IMR-90 (cell line): ENCODE measurements around the gene FAM3D. TPM values are rescaled to one million over a fixed set of nuclear protein-coding genes. Genes with fewer than 3 reads are reported as not detected.

Experiments
- ATAC-seq: fragments of 200-7000 bp; cut with Tn5 transposase; 2 replicates; pipeline ENCODE4 v1.9.1; 2020; ENCODE audit warnings: low read depth, mild to moderate bottlenecking, moderate library complexity
- BruUV-seq: library from RNA; stranded (reverse); fragments of 400-500 nt; replicated peaks from 2 replicates; lab custom pipeline; 2021; lab: Mats Ljungman, UMichigan
- CTCF ChIA-PET: fragments of 300-600 bp; formaldehyde crosslinking; extraction: SDS; loops from one replicate; lab custom pipeline; 2021; ENCODE audit warnings: antibody characterized with exemption; lab: Yijun Ruan, JAX
- POLR2A ChIA-PET: fragments of 300-600 bp; sonication (Branson Sonifier 250); formaldehyde crosslinking; loops from one replicate; lab custom pipeline; 2022; ENCODE audit warnings: antibody characterized with exemption; ENCODE audit not compliant: unreplicated experiment; lab: Charles Lee
- DNase-seq: peaks from one replicate; pipeline ENCODE4 v3.0.0; 2013
- H2AFZ ChIP-seq: replicated peaks from 2 replicates; pipeline ENCODE3; 2013; ENCODE audit warnings: low read length, mild to moderate bottlenecking; ENCODE audit not compliant: poor library complexity
- H2AK5ac ChIP-seq: 2 replicates; pipeline ENCODE4 v1.6.1; 2013; ENCODE audit warnings: low read depth, low read length, inconsistent platforms
- H2AK9ac ChIP-seq: replicated peaks from 2 replicates; pipeline ENCODE3; 2013; ENCODE audit warnings: mild to moderate bottlenecking, low read depth, low read length, moderate library complexity; ENCODE audit not compliant: poor library complexity
- H2BK120ac ChIP-seq: 2 replicates; pipeline ENCODE4 v1.6.1; 2013; ENCODE audit warnings: low read depth, low read length, inconsistent platforms
- H2BK15ac ChIP-seq: 3 replicates; pipeline ENCODE4 v1.6.1; 2013; ENCODE audit warnings: low read depth, low read length, inconsistent platforms
- H2BK20ac ChIP-seq: 2 replicates; pipeline ENCODE4 v1.6.1; 2013; ENCODE audit warnings: low read depth, mild to moderate bottlenecking, inconsistent platforms, low read length, moderate library complexity
- H2BK5ac ChIP-seq: 2 replicates; pipeline ENCODE4 v1.6.1; 2013; ENCODE audit warnings: mild to moderate bottlenecking, low read depth, low read length, inconsistent platforms; ENCODE audit not compliant: poor library complexity, severe bottlenecking
- H3K14ac ChIP-seq: replicated peaks from 2 replicates; pipeline ENCODE4 v1.6.1; 2013; ENCODE audit warnings: low read depth, low read length, inconsistent platforms
- H3K18ac ChIP-seq: 2 replicates; pipeline ENCODE4 v1.6.1; 2013; ENCODE audit warnings: low read depth, low read length, control low read depth
- H3K23ac ChIP-seq: 2 replicates; pipeline ENCODE4 v1.6.1; 2013; ENCODE audit warnings: low read depth, low read length, inconsistent platforms
- H3K27ac ChIP-seq: 2 replicates; pipeline ENCODE4 v1.5.1; 2013; ENCODE audit warnings: mild to moderate bottlenecking, control low read depth, low read length; ENCODE audit not compliant: insufficient read depth
- H3K27me3 ChIP-seq: 2 replicates; pipeline ENCODE4 v1.6.1; 2013; ENCODE audit warnings: low read length; ENCODE audit not compliant: control insufficient read depth, insufficient read depth
- H3K36me3 ChIP-seq: 2 replicates; pipeline ENCODE4 v1.6.1; 2013; ENCODE audit warnings: low read length, mixed read lengths; ENCODE audit not compliant: control insufficient read depth, insufficient read depth
- H3K4ac ChIP-seq: 2 replicates; pipeline ENCODE4 v1.6.1; 2013; ENCODE audit warnings: low read depth, low read length, inconsistent platforms
- H3K4me1 ChIP-seq: 2 replicates; pipeline ENCODE4 v1.6.1; 2013; ENCODE audit warnings: low read length, mixed read lengths; ENCODE audit not compliant: control insufficient read depth, insufficient read depth
- H3K4me2 ChIP-seq: 2 replicates; pipeline ENCODE4 v1.6.1; 2013; ENCODE audit warnings: low read depth, mild to moderate bottlenecking, control low read depth, low read length, moderate library complexity
- H3K4me3 ChIP-seq: 2 replicates; pipeline ENCODE4 v1.5.1; 2013; ENCODE audit warnings: low read depth, mild to moderate bottlenecking, control low read depth, low read length, moderate library complexity; ENCODE audit not compliant: insufficient read depth
- H3K56ac ChIP-seq: 2 replicates; pipeline ENCODE4 v1.6.1; 2013; ENCODE audit warnings: low read length, inconsistent platforms; ENCODE audit not compliant: insufficient read depth; ENCODE audit errors: extremely low read depth
- H3K79me1 ChIP-seq, 2 experiments: 2 replicates each; pipeline ENCODE4 v1.6.1; 2013; ENCODE audit warnings: low read length in 2 of 2, inconsistent platforms in 1 of 2, low read depth in 1 of 2
- H3K9ac ChIP-seq: 2 replicates; pipeline ENCODE4 v1.6.1; 2013; ENCODE audit warnings: low read depth, low read length, control low read depth
- H3K9me1 ChIP-seq: 2 replicates; pipeline ENCODE4 v1.6.1; 2013; ENCODE audit warnings: low read length, inconsistent platforms; ENCODE audit not compliant: insufficient read depth
- H3K9me3 ChIP-seq: 2 replicates; pipeline ENCODE4 v1.6.1; 2013; ENCODE audit warnings: low read length; ENCODE audit not compliant: control insufficient read depth, insufficient read depth
- H4K20me1 ChIP-seq: 2 replicates; pipeline ENCODE4 v1.6.1; 2013; ENCODE audit warnings: low read length, inconsistent platforms; ENCODE audit not compliant: insufficient read depth
- H4K5ac ChIP-seq: 2 replicates; pipeline ENCODE4 v1.6.1; 2013; ENCODE audit warnings: mild to moderate bottlenecking, low read depth, low read length, control low read depth
- H4K8ac ChIP-seq, 2 experiments: 2 replicates each; pipeline ENCODE4 v1.6.1; 2013; ENCODE audit warnings: low read depth in 2 of 2, low read length in 2 of 2, control low read depth in 1 of 2, inconsistent platforms in 1 of 2
- H4K91ac ChIP-seq: 2 replicates; pipeline ENCODE4 v1.6.1; 2013; ENCODE audit warnings: low read depth, low read length, inconsistent platforms; ENCODE audit not compliant: insufficient read depth
- BHLHE40 ChIP-seq: fragments of 150-350 bp; IDR thresholded peaks from 2 replicates; pipeline ENCODE4 v1.6.1; 2016; ENCODE audit warnings: mild to moderate bottlenecking, low read depth, low read length
- CEBPB ChIP-seq: IDR thresholded peaks from 2 replicates; pipeline ENCODE4 v1.6.1; 2012; ENCODE audit warnings: low read depth, low read length, improper control_type of control experiment
- FOS ChIP-seq: fragments of 150-350 bp; IDR thresholded peaks from 2 replicates; pipeline ENCODE4 v1.6.1; 2016; ENCODE audit warnings: low read depth, low read length
- MAFK ChIP-seq: IDR thresholded peaks from 2 replicates; pipeline ENCODE4 v1.6.1; 2012; ENCODE audit warnings: low read depth, low read length, improper control_type of control experiment
- MXI1 ChIP-seq: IDR thresholded peaks from 2 replicates; pipeline ENCODE4 v1.6.1; 2012; ENCODE audit warnings: low read depth, mild to moderate bottlenecking, low read length, moderate library complexity, borderline replicate concordance
- NFE2L2 ChIP-seq: fragments of 150-350 bp; IDR thresholded peaks from 2 replicates; pipeline ENCODE4 v1.6.1; 2016; ENCODE audit warnings: low read depth, mild to moderate bottlenecking, low read length
- POLR2A ChIP-seq: IDR thresholded peaks from 2 replicates; pipeline ENCODE4 v1.6.1; 2012; ENCODE audit warnings: mild to moderate bottlenecking, low read depth, low read length
- RAD21 ChIP-seq: IDR thresholded peaks from 2 replicates; pipeline ENCODE4 v1.6.1; 2012; ENCODE audit warnings: low read length, improper control_type of control experiment
- RFX5 ChIP-seq: IDR thresholded peaks from 2 replicates; pipeline ENCODE4 v1.8.0; 2012; ENCODE audit warnings: low read depth, mild to moderate bottlenecking, low read length, moderate library complexity
- WGBS, 2 experiments: methylation state at CpG; one replicate each; pipeline versions ENCODE4 v1.1.5 to v1.1.7; 2013; ENCODE audit warnings: missing lambda C conversion rate in 2 of 2; ENCODE audit not compliant: insufficient read length in 1 of 2; ENCODE audit errors: extremely low coverage in 2 of 2; 5-methylcytosine and 5-hydroxymethylcytosine counted together
- dilution Hi-C: fragments of 300-500 bp; cut with HindIII; formaldehyde crosslinking; loops from one replicate; pipeline ENCODE4 v1.14.3; 2018; ENCODE audit warnings: low sequenced_read_pairs; ENCODE audit not compliant: unreplicated experiment
- in situ Hi-C: fragments of 300-500 bp; cut with MboI; formaldehyde crosslinking; loops from 3 replicates; pipeline ENCODE4 v1.14.3; 2019; ENCODE audit warnings: low sequenced_read_pairs, inconsistent platforms, mixed read lengths
- intact Hi-C: fragments of 100-400 bp; cut with micrococcal nuclease; formaldehyde crosslinking; loops from 2 replicates; pipeline ENCODE4 v1.10.0; 2022
- polyA plus RNA-seq, 3 experiments: library from polyadenylated mRNA; depleted of rRNA; stranded (reverse); fragments of >200 nt; gene quantifications; 2 replicates each; pipeline ENCODE4 v1.2.3, GENCODE V29; 2012; ENCODE audit warnings: low replicate concordance in 1 of 3
- total RNA-seq: library from RNA; depleted of rRNA; stranded (reverse); fragments of >200 nt; gene quantifications from 2 replicates; pipeline ENCODE4 v1.2.3, GENCODE V29; 2012
- TF ChIP-seq, protein P1 (sequence below): conservative IDR thresholded peaks from 2 replicates; pipeline ENCODE4 v1.5.1; 2012; ENCODE audit warnings: mild to moderate bottlenecking, low read depth, low read length, improper control_type of control experiment

Gene FAM3D
- total and polyA plus RNA-seq, 2 of the 4 experiments (the other 2 are of a cell fraction) = not detected

DNA sequence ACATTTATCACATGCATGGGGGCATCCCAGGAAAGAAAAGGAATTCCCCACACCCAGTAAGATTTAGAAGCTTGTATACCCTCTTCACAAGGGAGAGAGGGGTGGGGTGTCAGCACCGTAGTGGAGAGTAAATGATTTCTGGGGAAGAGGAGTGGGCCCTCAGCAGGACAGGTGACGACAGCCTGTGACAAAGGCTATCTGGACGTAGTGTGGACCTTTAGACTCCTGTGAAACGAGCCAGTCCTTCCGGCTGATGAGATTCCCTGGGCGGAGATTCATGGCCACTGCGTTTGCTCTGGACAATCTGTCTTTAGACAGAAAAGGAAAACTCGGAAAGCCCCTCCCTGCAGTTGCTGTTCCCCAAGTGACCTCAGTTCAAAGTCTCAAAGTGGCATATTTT lies 1.7 kb upstream of the FAM3D start:
- TF ChIP-seq FOS = no peak
- TF ChIP-seq BHLHE40 = no peak
- TF ChIP-seq RAD21 = no peak
- no peak for TF ChIP-seq NFE2L2
- no peak for TF ChIP-seq MAFK
- TF ChIP-seq, protein P1, sequence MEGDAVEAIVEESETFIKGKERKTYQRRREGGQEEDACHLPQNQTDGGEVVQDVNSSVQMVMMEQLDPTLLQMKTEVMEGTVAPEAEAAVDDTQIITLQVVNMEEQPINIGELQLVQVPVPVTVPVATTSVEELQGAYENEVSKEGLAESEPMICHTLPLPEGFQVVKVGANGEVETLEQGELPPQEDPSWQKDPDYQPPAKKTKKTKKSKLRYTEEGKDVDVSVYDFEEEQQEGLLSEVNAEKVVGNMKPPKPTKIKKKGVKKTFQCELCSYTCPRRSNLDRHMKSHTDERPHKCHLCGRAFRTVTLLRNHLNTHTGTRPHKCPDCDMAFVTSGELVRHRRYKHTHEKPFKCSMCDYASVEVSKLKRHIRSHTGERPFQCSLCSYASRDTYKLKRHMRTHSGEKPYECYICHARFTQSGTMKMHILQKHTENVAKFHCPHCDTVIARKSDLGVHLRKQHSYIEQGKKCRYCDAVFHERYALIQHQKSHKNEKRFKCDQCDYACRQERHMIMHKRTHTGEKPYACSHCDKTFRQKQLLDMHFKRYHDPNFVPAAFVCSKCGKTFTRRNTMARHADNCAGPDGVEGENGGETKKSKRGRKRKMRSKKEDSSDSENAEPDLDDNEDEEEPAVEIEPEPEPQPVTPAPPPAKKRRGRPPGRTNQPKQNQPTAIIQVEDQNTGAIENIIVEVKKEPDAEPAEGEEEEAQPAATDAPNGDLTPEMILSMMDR = no peak
- TF ChIP-seq MXI1 = no peak
- no peak for TF ChIP-seq RFX5
- no peak for TF ChIP-seq CEBPB
- TF ChIP-seq POLR2A = no peak
- no peaks in the 10 kb centered on the region for H3K9me1 ChIP-seq
- H2AK9ac ChIP-seq = no peak overlapping the region
- H4K20me1 ChIP-seq = no peaks in the 10 kb centered on the region
- no peak overlapping the region for H4K8ac ChIP-seq
- H4K91ac ChIP-seq = no peak overlapping the region
- DNase-seq (no peak), ATAC-seq (no peak)
- H3K4me2 ChIP-seq = no peak overlapping the region
- H3K79me1 ChIP-seq = no peaks in the 10 kb centered on the region
- no peak overlapping the region for H3K4me3 ChIP-seq
- POLR2A ChIA-PET = no interaction called here
- no peak overlapping the region for H2AK5ac ChIP-seq
- H3K27ac ChIP-seq = no peak overlapping the region
- H3K23ac ChIP-seq = no peak overlapping the region
- dilution Hi-C loops (no loop called here), intact Hi-C loops (no loop called here), in situ Hi-C loops (no loop called here)
- H2BK20ac ChIP-seq = no peak overlapping the region
- no peaks in the 10 kb centered on the region for H3K4me1 ChIP-seq
- no peak overlapping the region for H3K4ac ChIP-seq
- BruUV-seq = no TSS peak
- 41% methylated on average over 6 of the region's 8 CpGs; no CpG with 5 or more reads in 1 of the 2 experiments for WGBS, 2 experiments
- H3K18ac ChIP-seq = no peak overlapping the region
- H2AFZ ChIP-seq = no peak overlapping the region
- H2BK15ac ChIP-seq = no peak overlapping the region
- H2BK120ac ChIP-seq = no peak overlapping the region
- CTCF ChIA-PET = no interaction called here
- no peaks in the 10 kb centered on the region for H3K9me3 ChIP-seq
- H3K36me3 ChIP-seq = no peaks in the 10 kb centered on the region
- H3K56ac ChIP-seq = no peak overlapping the region
- H3K27me3 ChIP-seq = peaks cover 15% of the 10 kb centered on the region
- H3K14ac ChIP-seq = no peak overlapping the region
- no peak overlapping the region for H4K5ac ChIP-seq
- no peak overlapping the region for H2BK5ac ChIP-seq
- no peak overlapping the region for H3K9ac ChIP-seq
